Measurements from ENCODE around the gene UTP25.

UTP25 gene

DNA sequence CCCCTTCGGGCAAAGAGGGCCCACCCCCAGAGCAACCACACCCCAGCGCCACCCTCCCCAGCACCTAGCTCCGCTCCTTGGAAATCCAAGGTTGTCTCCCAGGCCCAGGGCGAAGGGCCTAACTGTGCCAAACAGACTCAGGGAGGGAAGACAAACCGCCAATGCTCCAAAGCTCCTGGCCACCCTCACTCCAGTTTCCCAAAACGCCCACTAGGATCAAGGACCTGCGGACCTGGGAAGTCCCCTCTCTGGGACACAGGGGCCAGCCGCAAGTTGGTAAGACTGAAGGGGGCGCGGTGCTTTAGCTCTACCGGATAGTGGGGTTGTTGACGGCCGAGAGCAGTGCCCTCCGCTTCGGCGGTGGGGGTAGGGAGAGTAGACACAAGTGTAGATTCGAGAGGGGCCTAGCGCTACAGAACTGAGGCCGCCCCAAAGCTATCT, 22.4 kb upstream of the UTP25 start:
- DNase-seq: no peak

DNA sequence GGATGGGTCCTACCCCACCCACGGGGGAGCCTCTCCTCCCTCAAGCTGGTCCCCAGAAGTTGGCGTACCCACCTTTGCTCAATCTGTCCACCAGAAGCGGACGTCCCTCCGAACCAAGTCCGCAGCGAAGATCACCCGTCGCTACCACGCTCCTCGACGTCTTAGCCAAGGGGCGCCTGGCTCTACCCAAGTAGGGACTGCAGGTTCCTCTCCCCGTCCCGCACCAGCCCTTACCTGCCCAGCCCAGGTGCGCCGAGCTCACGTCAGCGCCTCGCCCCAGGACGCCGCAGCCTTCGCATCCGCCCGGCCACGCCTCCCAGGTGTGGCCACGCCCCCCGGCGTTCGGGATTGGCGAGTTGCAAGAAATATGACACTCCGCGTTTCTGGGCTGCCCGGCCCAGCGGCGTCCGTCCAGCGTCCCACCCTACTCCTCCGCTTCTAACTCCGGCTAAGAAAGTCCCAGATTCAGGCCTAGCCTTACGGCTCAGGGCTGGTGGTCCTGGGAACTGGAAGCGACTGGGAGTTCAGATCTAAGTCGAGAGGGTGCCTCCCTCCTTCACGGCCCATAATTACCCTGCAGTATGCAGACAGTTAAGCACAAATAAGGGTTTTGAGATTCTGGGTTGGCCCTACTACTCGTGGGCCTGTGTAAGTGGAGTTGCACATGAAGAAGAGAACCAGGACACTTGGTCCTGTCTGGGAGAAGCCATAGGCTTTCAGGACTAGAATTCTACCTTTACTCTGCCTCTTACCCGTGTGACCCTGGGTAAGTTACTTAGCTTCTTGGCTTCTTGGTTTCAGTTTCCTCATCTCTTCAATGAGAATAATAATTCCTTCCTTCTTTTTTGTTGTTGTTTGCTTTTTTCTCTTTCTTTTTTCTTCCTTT, 21.7 kb upstream of the UTP25 start, which contains the start of gene IRF6:
IRF6 (minus strand) TSS at position 268 of the 886 bp plus-strand sequence. CDS start 4,729 bp downstream, outside the sequence.
- peak in 7 of 51 donors; percentile 4 to 37 (median 20) for DNase-seq

DNA sequence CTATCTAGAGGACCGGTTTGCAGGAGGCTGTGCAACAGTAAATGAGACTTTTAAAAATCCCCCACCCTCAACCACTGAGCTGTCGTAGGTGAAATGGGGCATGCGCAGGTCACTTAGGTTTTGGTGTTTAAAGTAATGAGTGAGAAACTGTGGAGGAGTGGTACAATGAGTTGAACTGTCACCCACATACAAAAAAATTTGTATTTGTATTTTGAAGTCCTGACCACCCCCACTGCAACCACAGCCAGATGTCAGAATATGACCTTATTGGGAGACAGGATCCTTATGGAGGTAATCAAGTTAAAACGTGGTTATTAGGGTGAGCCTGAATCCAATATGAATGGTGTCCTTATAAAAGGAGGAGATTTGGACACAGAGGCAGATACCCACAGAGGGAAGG, 20.3 kb upstream of the UTP25 start:
- DNase-seq: no peak

DNA sequence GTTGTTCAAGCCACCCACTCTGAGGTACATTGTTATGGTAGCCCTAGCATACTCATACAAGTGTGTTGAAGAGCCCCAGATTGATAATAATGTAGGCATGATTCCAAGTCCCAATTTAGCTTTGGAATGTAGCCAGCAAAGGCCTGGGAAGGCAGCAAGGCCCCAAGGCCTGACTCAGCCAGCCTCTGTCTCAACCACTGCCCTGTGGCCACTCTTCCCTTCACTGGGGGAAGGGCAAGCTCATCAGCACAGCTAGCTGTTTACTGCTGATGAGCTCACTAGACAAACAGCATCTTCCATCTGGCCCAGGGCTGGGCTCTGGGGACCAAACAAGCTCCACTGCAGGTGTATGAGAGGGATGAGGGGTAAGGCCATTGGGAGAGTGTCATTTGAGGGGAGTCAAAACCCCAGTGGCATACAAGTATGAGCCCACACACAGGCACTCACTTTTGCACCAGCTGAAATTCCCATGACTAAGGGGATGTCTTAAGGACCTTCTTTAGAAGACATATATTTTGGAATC, 19.7 kb upstream of the UTP25 start:
- no peak for DNase-seq

DNA sequence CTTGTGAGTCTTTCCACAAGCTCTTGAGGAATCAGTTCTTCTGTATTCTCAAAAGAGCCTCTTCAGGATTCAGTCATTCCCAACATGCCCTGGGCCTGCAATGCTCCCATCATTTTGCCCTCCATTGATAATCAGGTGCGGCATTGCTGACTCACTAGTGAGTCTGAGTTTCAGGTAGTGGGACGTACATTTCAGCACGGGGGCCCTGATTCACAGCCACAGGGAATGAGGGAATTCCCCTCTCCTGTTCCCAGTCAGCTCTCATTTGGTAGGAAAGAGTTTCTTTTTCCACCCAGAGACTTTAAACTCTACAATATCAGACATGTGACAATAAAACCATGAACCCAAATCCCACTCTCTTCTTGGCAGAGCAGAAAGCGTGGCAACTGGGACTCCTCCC, 18.2 kb upstream of the UTP25 start:
- DNase-seq: no peak

DNA sequence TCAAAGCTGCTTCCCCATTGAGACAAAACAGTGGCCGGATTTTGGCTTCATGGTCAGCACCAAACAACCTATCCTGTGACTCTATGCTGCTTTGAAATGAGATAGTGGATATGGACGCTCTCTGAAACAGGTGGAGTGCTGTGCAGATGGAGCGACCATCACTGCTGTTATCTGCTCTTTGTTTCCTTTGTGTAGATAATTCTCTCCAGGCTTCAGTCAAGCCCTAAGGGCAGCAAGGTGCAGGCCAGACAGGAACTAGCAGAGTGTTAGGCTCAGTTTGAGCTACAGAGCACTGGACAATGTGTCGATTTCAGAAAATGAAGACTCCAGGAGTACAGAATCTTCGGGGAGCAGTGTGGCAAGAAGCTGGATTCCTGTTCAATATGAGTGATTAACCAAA, 17.0 kb upstream of the UTP25 start:
- no peak for DNase-seq

DNA sequence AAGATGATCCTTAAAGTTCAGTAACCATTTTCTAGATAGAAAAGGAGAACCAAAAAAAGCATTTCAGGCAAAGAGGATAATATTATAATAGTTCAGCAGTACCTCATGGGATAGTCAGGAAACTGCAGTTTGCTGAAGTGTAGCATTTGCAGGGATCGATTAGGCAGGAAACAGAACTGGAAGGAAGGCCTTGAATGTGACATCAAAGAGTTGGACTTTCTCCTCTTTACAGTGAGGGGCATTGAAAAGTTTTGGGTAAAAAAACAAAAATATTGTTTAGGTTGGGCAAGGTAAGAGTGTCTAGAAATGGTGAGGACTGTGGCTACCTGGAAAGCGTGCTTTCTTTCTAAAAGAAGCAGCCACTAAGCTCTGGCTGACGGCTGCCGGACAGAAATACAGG, 13.9 kb upstream of the UTP25 start:
- no peak for DNase-seq

DNA sequence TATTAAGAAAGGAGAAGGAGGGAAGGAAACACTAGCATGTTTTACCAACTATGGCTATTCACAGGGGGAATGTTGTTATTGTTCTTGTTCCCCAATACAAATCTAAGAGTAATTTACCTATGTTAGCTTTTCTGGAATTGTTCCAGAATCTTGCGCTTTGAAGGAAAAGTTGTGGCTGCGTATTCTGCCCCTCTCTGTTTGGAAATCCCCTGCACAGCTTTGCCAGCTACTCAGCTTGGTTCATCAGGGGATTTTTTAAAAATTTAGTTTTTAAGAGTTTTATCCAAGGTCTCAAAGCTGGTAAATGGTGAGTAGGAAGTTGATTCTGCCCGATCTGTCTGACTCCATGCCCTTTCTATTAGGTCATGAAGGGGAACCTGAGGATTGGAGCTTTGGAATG, 12.3 kb upstream of the UTP25 start:
- no peak for DNase-seq

DNA sequence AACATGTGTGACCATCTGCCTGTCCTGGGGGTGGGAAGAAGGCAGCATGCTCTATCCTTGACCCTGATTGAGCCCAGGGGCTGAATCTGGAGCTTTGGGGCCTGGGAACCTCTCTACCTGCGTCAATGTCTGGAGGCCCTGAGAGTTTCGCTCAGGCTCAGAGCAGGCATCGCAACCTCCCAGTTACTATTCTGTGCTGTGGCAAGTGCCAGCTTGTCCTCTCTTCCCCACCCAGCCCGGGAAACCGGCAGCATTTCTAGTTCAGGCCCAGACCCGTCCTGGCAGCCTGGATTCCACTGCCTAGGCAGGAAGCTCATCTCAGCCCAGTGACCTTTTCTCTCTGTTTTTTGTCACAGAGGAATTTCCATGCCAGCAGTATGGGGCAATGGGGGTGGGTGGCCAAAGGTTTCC, 11.8 kb upstream of the UTP25 start:
- no peak for DNase-seq

DNA sequence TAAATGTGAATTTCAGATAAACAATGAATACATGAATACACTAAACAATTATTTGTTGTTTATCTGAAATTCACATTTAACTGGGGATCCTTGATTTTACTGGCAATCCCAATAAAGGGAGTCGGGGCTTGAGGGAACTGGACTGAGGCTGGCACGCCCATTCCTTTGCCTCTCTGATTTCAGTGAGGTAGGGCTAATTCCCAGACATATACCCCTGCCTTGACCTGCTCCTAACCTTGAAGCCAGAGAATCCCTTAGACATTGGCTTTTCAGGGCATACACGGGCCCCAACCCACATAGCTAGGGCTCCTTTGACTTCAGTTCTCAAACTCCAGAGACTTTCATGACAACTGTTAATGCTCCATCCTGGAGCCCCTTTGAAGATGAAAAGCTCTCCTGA, 10.8 kb upstream of the UTP25 start:
- DNase-seq: no peak

DNA sequence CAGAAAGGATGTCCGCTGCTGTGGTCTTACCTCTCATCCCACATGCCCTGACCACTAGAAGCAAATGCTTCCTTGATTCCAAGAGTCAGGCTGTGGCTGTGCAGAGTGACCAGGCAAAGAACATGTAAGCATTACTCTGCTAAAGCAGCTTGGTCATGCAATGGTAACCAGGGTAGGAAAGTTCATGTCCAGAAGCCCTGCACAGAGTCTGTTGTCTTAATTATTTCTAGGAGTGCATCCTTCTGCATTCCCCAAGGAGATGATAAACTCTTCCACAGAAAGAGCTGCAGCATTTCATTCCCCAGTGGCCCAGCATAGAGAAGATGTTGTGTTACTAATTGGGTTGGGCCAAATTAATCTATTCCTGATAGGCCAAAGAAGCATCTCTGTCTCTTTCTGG, 10.1 kb upstream of the UTP25 start:
- no peak for DNase-seq

DNA sequence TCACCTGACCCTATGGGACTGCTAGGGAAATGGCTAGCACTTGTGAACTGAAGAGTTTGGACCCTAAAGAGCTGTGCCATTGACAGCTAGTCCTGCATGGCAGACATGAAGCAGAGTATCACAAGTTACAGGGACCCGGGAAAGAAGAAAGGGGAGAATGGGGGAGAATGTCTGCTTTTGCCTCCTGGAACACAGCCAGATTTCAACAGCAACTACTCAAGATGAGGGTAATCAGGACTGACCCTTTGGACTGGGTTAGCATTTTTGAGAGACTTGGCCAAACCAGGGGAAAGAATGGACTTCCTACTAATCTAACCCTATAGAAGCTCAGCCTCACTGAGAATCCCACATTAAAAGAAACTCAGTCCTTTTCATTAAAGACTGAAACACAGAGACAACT, 8.7 kb upstream of the UTP25 start:
- DNase-seq: no peak

DNA sequence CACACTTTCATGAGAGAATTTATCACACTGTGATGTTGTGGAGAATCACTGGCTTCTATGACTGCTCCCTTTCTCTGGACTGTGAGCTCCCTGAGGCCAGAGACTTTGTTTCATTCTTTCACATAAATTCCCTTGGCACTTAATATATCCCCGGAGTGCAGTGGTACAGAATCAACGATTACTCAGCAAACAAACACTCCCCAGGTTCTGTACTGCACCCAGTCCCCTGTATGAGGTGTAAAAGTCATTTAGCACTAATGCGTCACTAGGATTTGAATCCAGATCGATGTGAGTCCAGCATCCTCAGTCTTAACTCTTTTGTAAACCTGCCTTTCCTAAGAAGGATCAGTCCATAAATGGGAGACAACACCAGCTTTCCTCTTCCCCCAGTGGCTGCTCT, 6.8 kb upstream of the UTP25 start:
- DNase-seq: no peak

DNA sequence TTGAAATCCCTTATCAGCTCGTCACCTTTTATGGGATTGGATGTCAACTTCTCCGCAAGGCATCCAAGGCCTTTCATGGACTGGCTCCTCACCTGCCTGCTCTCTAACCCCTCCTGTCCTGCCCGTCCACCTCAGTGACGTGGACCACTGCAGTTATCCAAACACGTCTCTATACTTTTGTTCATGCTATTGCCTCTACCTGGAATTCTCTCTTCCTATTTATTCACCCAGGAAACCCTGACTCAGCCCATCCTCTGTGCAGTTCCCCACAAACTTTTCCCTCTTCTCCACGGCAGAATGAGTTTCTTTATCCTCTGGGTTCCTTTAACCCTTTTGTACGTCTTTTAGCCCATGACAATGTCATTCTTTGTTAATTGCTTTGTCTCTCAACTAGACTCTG, 5.1 kb upstream of the UTP25 start:
- no peak for DNase-seq

DNA sequence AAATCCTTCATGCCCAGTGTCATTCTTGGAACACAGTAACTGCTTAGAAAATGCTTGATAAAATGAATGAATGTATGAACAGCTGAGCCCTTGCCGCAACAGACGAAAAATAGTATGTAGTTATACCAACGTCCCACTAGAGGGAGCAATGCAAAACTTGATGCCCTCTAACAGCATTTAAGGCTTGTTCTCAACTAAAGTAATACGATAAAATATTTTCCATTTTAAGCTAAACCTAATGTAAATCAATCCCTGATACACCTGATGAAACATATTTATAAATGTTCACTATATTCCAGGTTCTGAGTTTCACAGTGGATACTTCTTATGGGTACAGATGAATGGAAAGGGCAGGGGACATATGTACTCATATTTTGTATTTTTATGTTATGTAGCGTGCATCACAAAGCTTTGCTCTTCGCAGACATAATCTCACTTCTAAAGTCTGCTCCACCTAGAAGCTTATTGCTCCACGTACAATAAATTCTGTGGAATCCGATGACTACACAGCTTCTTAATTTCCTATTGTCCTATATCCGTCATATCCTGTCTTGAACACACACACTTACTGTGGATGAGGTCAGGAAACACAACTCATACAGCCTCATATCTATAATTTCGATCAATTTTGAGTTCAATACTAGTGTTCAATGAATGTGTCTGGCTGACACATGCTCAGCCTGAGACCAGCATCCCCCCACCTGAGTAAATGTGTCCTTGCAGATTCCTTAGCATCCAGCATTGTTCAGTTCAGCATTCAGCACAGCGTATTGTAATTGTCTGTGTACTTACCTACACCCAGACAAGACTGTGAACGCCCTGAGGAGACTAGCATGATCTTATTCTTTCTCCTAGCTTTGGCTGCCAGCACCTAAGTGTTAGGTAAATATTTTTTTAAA, 4.4 kb upstream of the UTP25 start:
- DNase-seq: peak in 1 of 51 donors; percentile 37

DNA sequence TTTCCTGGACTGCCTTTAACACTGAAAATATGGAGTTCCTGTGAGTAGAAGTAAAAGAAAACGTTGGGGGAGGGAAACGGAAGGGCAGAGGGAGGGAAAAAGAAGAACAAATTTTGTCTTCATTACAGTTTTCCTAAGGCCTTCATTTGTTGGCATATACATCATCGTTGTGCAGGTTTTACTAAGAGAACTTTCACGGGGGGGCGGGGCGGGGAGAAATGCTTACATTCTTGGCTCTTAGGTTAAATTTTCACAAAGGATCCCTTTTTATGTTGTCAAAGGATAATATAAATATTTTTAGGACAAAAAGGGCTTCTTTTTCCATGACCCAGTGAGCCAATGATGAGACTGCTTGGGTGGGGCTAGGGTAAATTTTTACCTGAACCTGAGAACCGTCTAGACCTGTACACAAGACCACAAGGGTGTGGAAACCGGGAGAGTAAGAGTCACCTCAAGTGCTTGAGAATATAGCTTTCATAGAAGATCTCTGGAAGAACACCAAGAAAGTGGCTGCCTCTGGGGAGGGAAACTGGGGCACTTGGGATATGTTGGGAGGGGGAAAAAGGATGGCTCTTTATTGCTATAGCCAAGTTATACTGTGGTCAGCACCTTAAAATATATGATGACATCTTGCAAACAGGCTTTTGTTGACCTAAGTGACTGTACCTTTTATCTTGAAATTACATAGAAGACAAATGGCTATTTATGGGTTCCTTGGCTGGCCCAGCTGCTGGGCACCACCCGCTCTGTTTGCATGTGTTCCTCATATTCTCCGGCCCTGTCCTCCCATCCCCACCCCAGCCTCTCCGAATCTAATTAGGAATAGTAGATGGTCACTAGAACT, 2.0 kb upstream of the UTP25 start:
- DNase-seq: no peak

DNA sequence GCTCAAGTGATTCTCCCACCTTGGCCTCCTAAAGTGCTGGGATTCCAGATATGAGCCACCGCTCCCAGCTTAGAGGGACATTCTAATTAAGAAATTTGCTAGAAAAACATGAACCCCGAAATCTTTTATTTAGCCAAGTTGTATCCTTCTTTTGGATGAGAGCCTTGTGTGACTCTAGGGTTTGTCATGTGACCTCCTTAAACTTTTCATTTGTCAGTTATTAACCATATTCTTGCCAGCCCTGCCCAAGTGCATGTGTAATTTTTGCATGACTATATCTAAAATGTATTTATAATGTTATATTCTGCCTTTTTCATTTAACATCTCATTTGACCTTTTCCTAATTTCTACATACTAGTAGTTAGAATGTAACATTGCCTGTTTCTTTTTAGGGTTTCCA, 1.9 kb downstream of the UTP25 start:
- no peak for DNase-seq

DNA sequence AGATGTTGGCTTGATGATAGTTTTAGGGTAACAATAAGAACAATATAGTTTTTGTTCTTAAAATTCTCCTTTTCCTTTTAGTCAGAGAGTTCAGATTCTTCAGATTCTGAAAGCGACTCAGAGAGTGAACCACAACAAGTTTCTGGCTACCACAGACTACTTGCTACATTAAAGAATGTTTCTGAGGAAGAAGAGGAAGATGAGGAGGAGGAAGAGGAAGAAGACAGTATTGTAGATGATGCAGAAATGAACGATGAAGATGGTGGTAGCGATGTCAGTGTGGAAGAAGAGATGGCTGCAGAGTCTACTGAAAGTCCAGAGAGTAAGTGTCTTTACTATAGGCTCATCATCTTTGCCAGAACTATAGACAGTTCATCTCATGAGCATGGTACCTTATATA, 3.0 kb downstream of the UTP25 start:
- no peak for DNase-seq

DNA sequence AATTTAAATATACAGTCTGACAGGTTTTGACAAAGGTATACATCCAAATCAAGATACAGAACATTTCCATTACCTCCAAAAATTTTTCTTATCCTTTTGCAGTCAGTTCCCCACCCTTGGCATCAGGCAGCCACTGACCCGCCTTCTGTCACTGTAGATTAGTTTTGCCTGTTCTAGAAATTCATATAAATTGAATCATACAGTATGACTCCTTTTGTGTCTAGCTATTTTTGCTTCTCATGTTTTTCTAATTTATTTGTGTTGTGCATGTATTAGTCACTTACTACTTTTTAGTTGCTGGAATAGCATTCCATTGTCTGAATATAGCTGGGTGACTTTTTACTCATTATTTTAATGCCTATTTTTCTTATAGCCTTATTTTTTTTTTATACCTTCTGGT, 3.8 kb downstream of the UTP25 start:
- DNase-seq: no peak

DNA sequence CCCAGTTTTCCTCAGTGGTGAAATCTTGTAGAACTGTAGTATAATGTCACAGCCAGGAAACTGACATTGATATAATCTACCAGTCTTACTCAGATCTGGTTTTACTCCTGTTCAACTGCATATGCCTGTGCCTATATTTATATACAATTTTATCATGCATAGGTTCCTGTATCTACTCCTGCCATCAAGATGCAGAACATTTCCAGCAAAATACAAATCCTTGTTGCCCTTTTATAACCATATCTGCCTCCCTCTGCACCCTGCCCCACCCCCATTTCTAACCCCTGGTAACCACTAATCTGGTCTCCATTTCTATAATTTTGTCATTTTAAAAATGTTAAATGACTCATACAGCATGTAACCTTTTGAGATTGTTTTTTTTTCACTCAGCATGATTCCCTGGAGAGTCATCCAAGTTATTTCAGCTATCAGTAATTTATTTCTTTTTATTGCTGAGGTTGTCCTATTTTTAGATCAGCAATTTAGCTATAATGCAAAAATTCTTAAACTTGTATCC, 8.1 kb downstream of the UTP25 start:
- no peak for DNase-seq

DNA sequence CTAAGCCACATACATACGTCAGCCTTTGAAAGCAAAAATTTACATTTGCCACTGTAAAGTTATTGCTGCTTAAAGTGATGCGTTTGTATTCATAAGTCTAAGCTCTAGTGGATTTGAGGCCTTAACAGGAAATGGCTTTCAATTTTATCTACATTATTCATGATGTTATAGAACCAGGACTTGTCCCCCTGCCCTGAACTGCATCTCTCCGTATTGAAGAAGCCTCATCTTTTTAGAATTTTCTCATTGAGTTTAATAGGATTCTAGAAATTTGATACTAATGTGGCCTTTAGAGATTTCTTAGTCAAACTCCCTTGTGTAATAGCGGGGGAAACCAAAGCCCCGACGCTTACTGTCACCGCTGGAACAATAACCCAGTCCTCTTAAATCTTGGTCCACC, 9.9 kb downstream of the UTP25 start:
- DNase-seq: no peak
